NCI-H2196 (cell line): ENCODE results near the gene ITGB7.

Source experiments
- DNase-seq: peaks from one replicate; lab custom pipeline; 2025; ENCODE audit not compliant: unreplicated experiment; lab: John Stamatoyannopoulos, UW

Gene ITGB7

DNA sequence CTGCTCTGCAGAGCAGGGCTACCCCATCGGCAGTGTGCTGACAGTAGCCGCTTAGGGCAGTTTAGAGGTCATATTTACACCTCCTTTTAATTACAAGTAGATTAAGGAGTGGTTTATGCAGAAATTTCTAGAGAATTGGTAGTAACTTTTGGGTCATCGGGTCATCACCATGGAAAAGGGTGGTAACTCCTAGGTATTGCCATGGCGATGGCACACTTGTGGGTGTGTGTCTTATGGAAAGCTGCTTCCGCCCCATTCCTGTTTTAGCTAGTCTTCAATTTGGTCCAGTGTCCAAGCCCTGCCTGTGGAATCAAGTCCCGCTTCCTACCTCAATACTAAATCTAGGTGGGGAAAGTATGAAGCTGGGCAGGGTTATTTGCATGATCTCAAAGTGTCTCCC lies 56.0 kb downstream of the ITGB7 start:
- DNase-seq, result no peak

DNA sequence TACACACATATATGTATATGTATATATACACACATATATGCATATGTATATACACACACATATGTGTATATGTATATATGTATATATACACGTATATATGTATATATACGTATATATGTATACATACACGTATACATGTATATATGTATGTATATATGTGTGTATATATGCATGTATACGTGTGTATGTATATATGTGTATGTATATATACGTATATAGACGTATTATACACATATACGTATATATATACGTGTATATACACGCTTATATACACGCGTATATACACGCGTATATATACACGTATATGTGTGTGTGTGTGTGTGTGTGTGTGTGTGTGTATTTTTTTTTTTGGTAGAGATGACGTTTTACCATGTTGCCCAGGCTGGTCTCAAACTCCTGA lies 59.4 kb downstream of the ITGB7 start:
- no peak for DNase-seq

DNA sequence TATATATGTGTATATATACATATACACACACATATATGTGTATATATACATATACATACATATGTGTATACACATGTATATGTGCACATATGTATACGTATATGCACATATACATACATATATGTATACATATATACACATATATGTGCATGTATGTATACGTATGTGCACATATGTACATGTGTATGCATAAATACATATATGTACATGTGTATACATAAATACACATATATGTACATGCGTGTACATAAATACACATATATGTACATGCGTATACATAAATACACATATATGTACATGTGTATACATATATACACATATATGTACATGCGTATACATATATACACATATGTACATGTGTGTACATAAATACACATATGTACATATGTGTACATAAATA lies 59.9 kb downstream of the ITGB7 start:
- no peak for DNase-seq

DNA sequence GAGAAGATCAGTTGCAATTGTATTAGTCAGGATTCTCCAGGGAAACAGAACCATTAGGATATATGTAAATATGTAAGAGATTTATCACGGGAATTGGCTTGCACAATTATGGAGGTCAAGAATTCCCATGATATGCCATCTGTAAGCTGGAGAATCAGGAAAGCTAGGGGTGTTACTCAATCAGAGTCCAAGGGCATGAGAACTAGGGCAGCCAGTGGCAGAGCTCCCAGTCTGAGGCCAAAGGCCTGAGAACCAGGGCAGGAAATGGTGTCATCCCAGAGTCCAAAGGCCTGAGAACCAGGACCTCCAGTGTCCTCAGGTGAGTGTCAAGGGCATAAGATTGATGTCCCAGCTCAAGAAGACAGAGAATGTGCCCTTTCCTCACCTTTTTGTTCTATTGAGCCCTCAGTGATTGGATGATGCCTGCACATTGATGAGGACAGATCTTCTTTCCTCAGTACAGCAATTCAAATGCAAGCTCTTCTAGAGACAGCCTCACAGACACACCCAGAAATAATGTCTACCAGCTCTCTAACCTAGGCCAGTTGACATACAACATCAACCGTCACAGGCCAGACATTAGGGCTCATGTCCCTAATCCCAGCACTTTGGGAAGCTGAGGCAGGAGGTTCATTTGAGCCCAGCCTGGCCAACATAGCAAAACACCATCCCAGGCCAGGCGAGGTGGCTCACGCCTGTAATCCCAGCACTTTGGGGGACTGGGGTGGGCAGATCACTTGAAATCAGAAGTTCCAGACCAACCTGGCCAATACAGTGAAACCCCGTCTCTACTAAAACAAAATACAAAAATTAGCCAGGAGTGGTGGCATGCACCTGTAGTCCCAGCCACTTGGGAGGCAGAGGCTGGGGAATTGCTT lies 61.4 kb downstream of the ITGB7 start:
- DNase-seq, result no peak

DNA sequence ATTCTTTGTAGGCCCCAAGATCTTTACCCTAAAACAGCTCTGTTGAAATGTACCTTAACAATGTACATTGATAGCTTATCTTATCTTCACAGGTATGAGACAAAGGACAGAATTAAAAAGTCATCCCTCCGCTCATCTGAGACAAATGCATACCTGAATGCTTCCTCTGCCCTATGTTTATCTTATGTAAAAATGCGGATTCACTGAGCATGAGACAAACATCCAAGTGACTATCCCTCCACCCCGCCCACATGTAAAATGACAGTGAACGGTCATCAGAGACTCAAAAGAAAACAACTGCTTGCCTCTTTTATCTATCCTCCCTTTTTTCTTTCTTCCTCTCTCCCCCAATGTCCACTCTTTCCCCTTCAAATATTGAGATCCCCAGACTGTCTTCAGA lies 63.7 kb downstream of the ITGB7 start:
- no peak for DNase-seq
